HG02588 (cell line): ENCODE data around the gene PCBP3.

Source experiments
- ATAC-seq: cut with Tn5 transposase; IDR thresholded peaks from one replicate; pipeline ENCODE4 v1.9.1; 2021; ENCODE audit warnings: mild to moderate bottlenecking, moderate library complexity; ENCODE audit not compliant: unreplicated experiment

Gene PCBP3

GRCh38 chr21:45869121-45870007 is 225.8 kb downstream of the PCBP3 start:
- no peak for ATAC-seq

GRCh38 chr21:45870421-45870820 is 226.9 kb downstream of the PCBP3 start:
- ATAC-seq = no peak

- ATAC-seq = no peak
Observed at GRCh38 chr21:45870851-45871615, 227.5 kb downstream of the PCBP3 start.

GRCh38 chr21:45871616-45872236 is 228.2 kb downstream of the PCBP3 start:
- ATAC-seq = no peak

- ATAC-seq = no peak
Observed at GRCh38 chr21:45872471-45872870, 228.9 kb downstream of the PCBP3 start.

- ATAC-seq = no peak
Observed at GRCh38 chr21:45872902-45873301, 229.4 kb downstream of the PCBP3 start.

GRCh38 chr21:45873418-45873817 is 229.9 kb downstream of the PCBP3 start:
- ATAC-seq = no peak

- ATAC-seq = no peak
Observed at GRCh38 chr21:45873866-45874265, 230.3 kb downstream of the PCBP3 start.

GRCh38 chr21:45874716-45875415 is 231.3 kb downstream of the PCBP3 start:
- no peak for ATAC-seq

GRCh38 chr21:45875416-45875760 is 231.9 kb downstream of the PCBP3 start:
- ATAC-seq = no peak

GRCh38 chr21:45875881-45876280 is 232.4 kb downstream of the PCBP3 start:
- no peak for ATAC-seq

- ATAC-seq = no peak
Observed at GRCh38 chr21:45876381-45877170, 233.1 kb downstream of the PCBP3 start.

- no peak for ATAC-seq
Observed at GRCh38 chr21:45877171-45877438, 233.6 kb downstream of the PCBP3 start.

GRCh38 chr21:45877821-45878469 is 234.4 kb downstream of the PCBP3 start:
- no peak for ATAC-seq

GRCh38 chr21:45880097-45881068 is 236.9 kb downstream of the PCBP3 start:
- ATAC-seq = no peak

- ATAC-seq = no peak
Observed at GRCh38 chr21:45882645-45883044, 239.1 kb downstream of the PCBP3 start.

- no peak for ATAC-seq
Observed at GRCh38 chr21:45883090-45883489, 239.6 kb downstream of the PCBP3 start.

- no peak for ATAC-seq
Observed at GRCh38 chr21:45885597-45885929, 242.0 kb downstream of the PCBP3 start.
